Colonic mucosa (tissue), 4 donors: ENCODE results near the gene ATXN10. TPM values are rescaled to one million over a fixed set of nuclear protein-coding genes. Genes with fewer than 3 reads are reported as not detected.

ENCODE experiments used
- DNase-seq: peaks from one replicate; pipeline ENCODE4 v3.0.0-alpha.2; 2020
- H3K27ac ChIP-seq: fragments of 200-600 bp; one replicate; pipeline ENCODE4 v1.8.0; 2021
- H3K27me3 ChIP-seq: fragments of 200-600 bp; one replicate; pipeline ENCODE4 v1.8.0; 2021
- H3K36me3 ChIP-seq: fragments of 200-600 bp; one replicate; pipeline ENCODE4 v1.8.0; 2021
- H3K4me1 ChIP-seq: fragments of 200-600 bp; one replicate; pipeline ENCODE4 v1.8.0; 2021; ENCODE audit warnings: mild to moderate bottlenecking
- H3K4me3 ChIP-seq: fragments of 200-600 bp; one replicate; pipeline ENCODE4 v1.8.0; 2021
- H3K9ac ChIP-seq, 2 donors: one replicate each; pipeline ENCODE4 v1.7.0; 2013; ENCODE audit warnings: control low read depth in 2 of 2, low read depth in 2 of 2, low read length in 2 of 2
- H3K9me3 ChIP-seq: fragments of 200-600 bp; one replicate; pipeline ENCODE4 v1.8.0; 2021
- intact Hi-C: fragments of 100-400 bp; cut with DNase I; formaldehyde crosslinking; loops from one replicate; pipeline ENCODE4 v1.14.1; 2022
- total RNA-seq, 2 donors: library from RNA; stranded (reverse); fragmentation: NEBNext Ultra II Directional in 1 of 2; extraction: Animal tissue kit (Norgen Biotek cat#: 25700) in 1 of 2; gene quantifications; one replicate each; pipeline ENCODE4 v1.2.1, GENCODE V29; 2021
- TF ChIP-seq, protein P1 (sequence below): fragments of 200-600 bp; IDR thresholded peaks from one replicate; pipeline ENCODE4 v1.8.0; 2022; ENCODE audit warnings: antibody characterized with exemption, mild to moderate bottlenecking
- donor health status: healthy.
- donor health status: DM: no; HTN: no; CAD: no.
- donor health status: DM: no; HTN: no; CAD: no.

Gene ATXN10
- total RNA-seq, 2 donors from 2014 or later: 90.5 to 94.9 TPM

DNA sequence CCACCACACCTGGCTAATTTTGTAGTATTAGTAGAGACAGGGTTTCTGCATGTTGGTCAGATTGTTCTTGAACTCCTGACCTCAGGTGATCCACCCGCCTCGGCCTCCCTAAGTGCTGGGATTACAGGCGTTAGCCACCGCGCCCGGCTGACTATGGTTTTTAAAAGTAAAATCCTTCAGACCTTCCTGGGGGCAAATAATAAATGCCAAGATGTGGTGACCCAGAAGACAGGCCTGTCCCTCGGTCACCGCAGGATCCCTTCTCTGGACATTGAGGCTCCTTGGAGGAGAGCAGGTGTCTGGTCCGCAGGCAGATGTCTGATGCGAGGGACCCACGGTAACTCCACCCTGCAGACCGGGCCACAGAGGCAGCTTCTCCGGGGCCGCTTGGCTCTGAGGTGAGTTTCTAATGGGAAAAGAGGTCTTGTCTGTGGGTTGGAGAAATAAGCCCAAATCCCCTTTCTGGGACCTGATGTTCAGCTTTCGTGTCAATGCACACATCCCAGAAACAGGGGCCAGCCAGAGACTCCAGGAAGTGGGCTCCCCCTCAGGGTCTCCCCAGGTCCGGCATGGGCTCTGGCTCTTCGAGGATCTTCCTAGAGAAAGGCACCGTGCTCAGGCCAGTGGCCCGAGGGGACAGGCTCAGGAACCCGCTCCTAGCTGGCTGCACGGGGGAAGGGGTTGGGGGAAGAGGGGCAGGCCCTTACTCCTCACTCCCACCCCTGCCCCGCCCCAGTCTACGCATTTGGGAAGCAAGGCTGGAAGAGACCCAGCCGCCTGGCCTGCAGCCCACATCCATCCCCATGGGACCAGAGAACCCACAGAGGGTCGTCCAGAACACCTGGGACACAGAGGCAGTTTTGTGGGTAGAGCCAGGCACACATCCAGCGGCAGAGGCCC, 204.8 kb downstream of the ATXN10 start:
- DNase-seq: no peak
- no peaks in the 10 kb centered on the region for H3K4me1 ChIP-seq
- no peak overlapping the region for H3K9ac ChIP-seq
- intact Hi-C loops: no loop called here
- H3K4me3 ChIP-seq: no peak overlapping the region
- TF ChIP-seq, protein P1, sequence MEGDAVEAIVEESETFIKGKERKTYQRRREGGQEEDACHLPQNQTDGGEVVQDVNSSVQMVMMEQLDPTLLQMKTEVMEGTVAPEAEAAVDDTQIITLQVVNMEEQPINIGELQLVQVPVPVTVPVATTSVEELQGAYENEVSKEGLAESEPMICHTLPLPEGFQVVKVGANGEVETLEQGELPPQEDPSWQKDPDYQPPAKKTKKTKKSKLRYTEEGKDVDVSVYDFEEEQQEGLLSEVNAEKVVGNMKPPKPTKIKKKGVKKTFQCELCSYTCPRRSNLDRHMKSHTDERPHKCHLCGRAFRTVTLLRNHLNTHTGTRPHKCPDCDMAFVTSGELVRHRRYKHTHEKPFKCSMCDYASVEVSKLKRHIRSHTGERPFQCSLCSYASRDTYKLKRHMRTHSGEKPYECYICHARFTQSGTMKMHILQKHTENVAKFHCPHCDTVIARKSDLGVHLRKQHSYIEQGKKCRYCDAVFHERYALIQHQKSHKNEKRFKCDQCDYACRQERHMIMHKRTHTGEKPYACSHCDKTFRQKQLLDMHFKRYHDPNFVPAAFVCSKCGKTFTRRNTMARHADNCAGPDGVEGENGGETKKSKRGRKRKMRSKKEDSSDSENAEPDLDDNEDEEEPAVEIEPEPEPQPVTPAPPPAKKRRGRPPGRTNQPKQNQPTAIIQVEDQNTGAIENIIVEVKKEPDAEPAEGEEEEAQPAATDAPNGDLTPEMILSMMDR: no peak
- H3K36me3 ChIP-seq: no peaks in the 10 kb centered on the region
- H3K9me3 ChIP-seq: no peaks in the 10 kb centered on the region
- H3K27ac ChIP-seq: no peak overlapping the region
- H3K27me3 ChIP-seq: peaks cover 23% of the 10 kb centered on the region

DNA sequence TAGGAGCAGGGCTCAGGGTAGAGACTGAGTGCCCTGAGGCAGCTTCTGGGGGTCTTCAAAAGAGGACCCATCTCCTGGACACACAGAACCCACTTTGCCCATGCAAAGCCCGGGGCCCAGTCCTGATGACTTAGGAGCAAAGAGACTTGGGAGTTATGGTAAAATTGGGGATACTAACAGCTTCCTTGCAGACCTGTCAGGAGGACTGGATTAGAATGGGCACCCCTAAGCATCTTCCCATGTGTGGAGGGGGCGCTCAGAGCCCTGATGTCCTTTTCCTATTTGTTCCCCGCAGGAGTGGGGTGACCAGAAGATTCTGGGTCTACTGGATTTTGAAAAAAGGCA, 205.4 kb downstream of the ATXN10 start:
- Histone ChIP-seq H3K27ac (no peak overlapping the region), H3K4me1 (no peaks in the 10 kb centered on the region), H3K9me3 (no peaks in the 10 kb centered on the region), H3K27me3 (peaks cover 29% of the 10 kb centered on the region), H3K4me3 (no peak overlapping the region), H3K9ac (no peak overlapping the region), H3K36me3 (no peaks in the 10 kb centered on the region)
- DNase-seq: no peak
- TF ChIP-seq, protein P1: no peak
- intact Hi-C loops: no loop called here

DNA sequence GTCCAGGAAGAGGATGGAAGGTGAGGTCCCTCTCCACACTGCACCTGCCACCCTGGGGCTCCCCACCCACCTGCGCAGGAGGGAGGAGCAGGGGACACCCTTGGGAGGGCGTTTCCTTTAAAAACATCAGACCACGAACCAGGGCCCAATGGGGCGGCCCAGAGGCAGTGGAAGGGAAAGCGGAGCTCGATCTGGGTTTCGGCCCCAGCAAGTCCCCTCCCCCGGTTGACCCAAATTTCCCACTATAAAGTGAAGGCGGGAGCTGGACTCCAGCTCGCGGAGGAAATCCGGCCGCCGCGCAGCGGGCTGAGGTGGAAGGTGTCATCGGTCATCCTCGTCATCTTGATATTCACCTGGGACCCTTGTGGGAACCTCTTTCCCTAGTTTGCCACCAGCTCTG, 206.0 kb downstream of the ATXN10 start:
- no peak overlapping the region for H3K9ac ChIP-seq
- H3K27ac ChIP-seq: no peak overlapping the region
- no peaks in the 10 kb centered on the region for H3K9me3 ChIP-seq
- TF ChIP-seq, protein P1: no peak
- H3K27me3 ChIP-seq: peaks cover 29% of the 10 kb centered on the region
- H3K4me1 ChIP-seq: no peaks in the 10 kb centered on the region
- H3K36me3 ChIP-seq: no peaks in the 10 kb centered on the region
- intact Hi-C loops: no loop called here
- H3K4me3 ChIP-seq: no peak overlapping the region
- no peak for DNase-seq

DNA sequence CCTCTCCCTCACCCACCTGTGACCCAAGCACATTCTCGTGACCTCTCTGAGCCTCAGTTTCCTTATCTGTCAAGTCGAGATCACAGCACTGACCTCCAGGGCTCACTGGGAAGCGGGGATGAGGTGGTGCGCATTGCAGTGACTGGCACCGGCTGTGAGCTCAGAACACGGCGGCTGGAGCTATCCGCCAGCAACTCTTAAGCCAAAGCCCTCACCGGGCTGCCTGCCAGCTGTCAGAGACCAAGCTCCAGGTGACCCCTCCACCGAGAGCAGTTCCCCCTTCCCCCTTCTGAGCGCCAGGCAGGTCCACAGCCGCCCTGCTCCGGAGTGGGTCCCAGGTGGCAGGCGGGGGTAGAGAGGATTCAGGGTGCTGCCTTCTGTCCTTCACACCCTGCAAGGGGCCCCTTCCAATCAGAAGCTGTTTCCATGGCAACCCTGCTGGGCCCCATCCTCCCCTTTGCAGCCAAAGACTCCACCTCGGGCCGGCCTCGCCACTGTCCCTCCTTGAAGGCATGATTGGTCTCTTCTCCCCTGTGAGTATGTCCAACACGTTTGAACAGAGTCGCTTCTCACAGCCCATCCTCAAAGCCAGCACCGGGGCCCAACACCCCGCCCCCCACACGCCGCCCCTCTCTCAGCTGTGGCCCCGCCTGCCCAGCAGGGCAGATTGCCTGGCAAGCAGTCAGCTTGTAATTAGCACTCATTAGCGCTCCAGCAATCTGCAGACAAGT, 206.6 kb downstream of the ATXN10 start:
- Histone ChIP-seq H3K4me3 (no peak overlapping the region), H3K27ac (no peak overlapping the region), H3K9ac (no peak overlapping the region), H3K36me3 (no peaks in the 10 kb centered on the region), H3K4me1 (no peaks in the 10 kb centered on the region), H3K9me3 (no peaks in the 10 kb centered on the region), H3K27me3 (peaks cover 23% of the 10 kb centered on the region)
- no peak for DNase-seq
- intact Hi-C loops: no loop called here
- TF ChIP-seq, protein P1: no peak

DNA sequence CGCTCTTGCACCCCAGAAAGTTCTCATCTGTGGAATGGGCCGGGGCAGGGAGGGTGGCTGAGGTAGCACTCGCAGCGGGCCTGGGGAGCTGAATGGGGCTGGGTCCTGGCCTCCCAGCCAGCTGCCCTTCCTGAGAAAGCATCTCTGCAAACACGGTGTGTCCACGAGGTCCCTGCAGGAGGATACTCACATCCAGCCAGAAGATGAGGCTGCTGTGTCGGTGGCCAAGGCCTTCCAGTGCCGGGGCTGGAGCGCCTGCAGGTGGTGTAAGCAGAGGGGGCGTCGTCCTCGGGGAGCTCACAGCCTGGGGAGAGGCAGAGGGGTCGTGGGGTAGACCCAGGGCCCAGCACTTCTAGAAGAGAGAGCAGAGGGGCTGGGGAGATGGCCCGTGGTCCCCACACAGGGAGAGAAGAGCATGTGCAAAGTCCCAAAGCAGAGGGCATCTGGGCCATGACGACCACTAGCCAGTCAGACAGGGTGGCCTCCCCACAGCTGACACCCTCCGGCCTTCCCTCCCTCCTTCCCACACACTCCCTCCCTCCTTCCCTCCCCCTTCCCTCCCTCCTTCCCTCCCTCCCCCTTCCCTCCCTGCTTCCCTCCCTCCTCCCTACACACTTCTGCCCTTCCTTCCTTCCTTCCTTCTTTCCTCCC, 207.4 kb downstream of the ATXN10 start:
- Histone ChIP-seq H3K9me3 (no peaks in the 10 kb centered on the region), H3K27me3 (peaks cover 23% of the 10 kb centered on the region), H3K4me1 (no peaks in the 10 kb centered on the region), H3K4me3 (no peak overlapping the region), H3K9ac (no peak overlapping the region), H3K27ac (no peak overlapping the region), H3K36me3 (no peaks in the 10 kb centered on the region)
- no peak for DNase-seq
- TF ChIP-seq, protein P1: no peak
- intact Hi-C loops: no loop called here
